Lung (tissue), 16 donors: ENCODE measurements around the gene PANK1. TPM values are rescaled to one million over a fixed set of nuclear protein-coding genes. Genes with fewer than 3 reads are reported as not detected.

Experiments used
- ATAC-seq: fragments of 200-7000 bp; cut with Tn5 transposase; one replicate; pipeline ENCODE4 v1.9.1; 2020; ENCODE audit warnings: moderate number of reproducible peaks; ENCODE audit not compliant: insufficient read depth, low FRiP score
- DNase-seq, 3 donors: peaks; one replicate each; pipeline ENCODE4 v3.0.0-alpha.2; 2013 to 2017
- H3K27ac ChIP-seq, 2 donors: one replicate each; pipeline ENCODE4 v1.5.1; 2013; ENCODE audit warnings: mild to moderate bottlenecking in 2 of 2, moderate library complexity in 2 of 2, control low read depth in 1 of 2, inconsistent platforms in 1 of 2, low read depth in 1 of 2, low read length in 1 of 2
- H3K27me3 ChIP-seq, 3 donors: one replicate each; pipeline ENCODE4 v1.5.1; 2013; ENCODE audit warnings: low read length in 2 of 3; ENCODE audit not compliant: control insufficient read depth in 3 of 3, insufficient read depth in 3 of 3
- H3K36me3 ChIP-seq, 4 donors: one replicate each; pipeline ENCODE4 v1.5.1; 2013; ENCODE audit warnings: low read length in 4 of 4, mild to moderate bottlenecking in 1 of 4, moderate library complexity in 1 of 4; ENCODE audit not compliant: control insufficient read depth in 4 of 4, insufficient read depth in 4 of 4
- H3K4me1 ChIP-seq, 5 donors: one replicate each; pipeline ENCODE4 v1.5.1; 2013; ENCODE audit warnings: low read length in 5 of 5, mild to moderate bottlenecking in 2 of 5, moderate library complexity in 1 of 5; ENCODE audit not compliant: control insufficient read depth in 5 of 5, insufficient read depth in 5 of 5
- H3K4me3 ChIP-seq: one replicate; pipeline ENCODE4 v1.5.1; 2013; ENCODE audit warnings: mild to moderate bottlenecking, control low read depth, moderate library complexity
- H3K9ac ChIP-seq, 2 donors: one replicate each; pipeline ENCODE4 v1.5.1; 2013; ENCODE audit warnings: low read length in 2 of 2, control low read depth in 1 of 2; ENCODE audit not compliant: insufficient read depth in 1 of 2
- H3K9me3 ChIP-seq, 4 donors: one replicate each; pipeline ENCODE4 v1.5.1; 2013; ENCODE audit warnings: low read length in 3 of 4, mild to moderate bottlenecking in 1 of 4, moderate library complexity in 1 of 4; ENCODE audit not compliant: control insufficient read depth in 4 of 4, insufficient read depth in 3 of 4
- CTCF ChIP-seq: IDR thresholded peaks from 2 replicates; pipeline ENCODE4 v1.5.1; 2012; ENCODE audit warnings: mild to moderate bottlenecking; ENCODE audit errors: control extremely low read depth, extremely low read depth
- WGBS, 2 donors: extraction: QIAGEN DNeasy Blood & Tissue Kit; methylation state at CpG; one replicate each; pipeline ENCODE4 v1.1.7; 2013; 5-methylcytosine and 5-hydroxymethylcytosine counted together
- long read RNA-seq, 5 donors: transcript quantifications; one replicate each; lab custom pipeline, GENCODE V29; 2026
- polyA plus RNA-seq, 2 donors: library from polyadenylated mRNA; stranded (reverse); fragments of 200-250 nt; gene quantifications; one replicate each; pipeline ENCODE4 v1.2.1, GENCODE V29; 2013
- total RNA-seq, 2 donors: library from RNA; depleted of rRNA in 1 of 2; stranded (reverse); fragments of >200 nt in 1 of 2; gene quantifications; one replicate each; pipeline ENCODE4 v1.2.1, GENCODE V29; 2014 to 2021
- donor health status: control.
- donor health status: control.
- donor health status: Bipolar disorder and iron deficiency.
- donor health status: healthy.
- donor health status: DM: yes; HTN: yes; CAD: no.

Gene PANK1
- total RNA-seq (10 to 100 TPM in 1 of 2 donors, 1 to 10 TPM in 1; 5.9 to 18.3 TPM), polyA plus RNA-seq (1 to 10 TPM; 1.6 to 2.9 TPM)
- long read RNA-seq, donor 1, full-length matches to known transcripts: 5 of 5 reads
- long read RNA-seq, donor 1, partial matches to known transcripts: 0 of 5 reads
- long read RNA-seq, donor 1, other reads (novel, unspliced or antisense): 0 of 5 reads
- long read RNA-seq, donor 2, full-length matches to known transcripts: 1 of 1 reads
- long read RNA-seq, donor 2, partial matches to known transcripts: 0 of 1 reads
- long read RNA-seq, donor 2, other reads (novel, unspliced or antisense): 0 of 1 reads
- long read RNA-seq, donor 3, full-length matches to known transcripts: 1 of 1 reads
- long read RNA-seq, donor 3, partial matches to known transcripts: 0 of 1 reads
- long read RNA-seq, donor 3, other reads (novel, unspliced or antisense): 0 of 1 reads
- long read RNA-seq, donor 4, partial matches to known transcripts: 0 of 1 reads
- long read RNA-seq, donor 4, other reads (novel, unspliced or antisense): 0 of 1 reads
- long read RNA-seq, donor 5, full-length matches to known transcripts: 4 of 4 reads
- long read RNA-seq, donor 5, partial matches to known transcripts: 0 of 4 reads
- long read RNA-seq, donor 5, other reads (novel, unspliced or antisense): 0 of 4 reads

GRCh38 chr10:89644967-89645741 lies at the start of gene PANK1:
TSS of gene PANK1 (minus strand) at chr10:89645242. CDS start at chr10:89644891, 351 bp downstream.
- peak; percentile 77 for ATAC-seq
- no peak for TF ChIP-seq CTCF
- Histone ChIP-seq H3K27ac (peak within 1 kb of the TSS; percentile 76 to 99), H3K9ac (peak within 1 kb of the TSS; percentile 79 to 90), H3K4me1 (peaks cover 0 to 41% (median 12%) of the 10 kb centered on the region in 5 donors), H3K36me3 (no peaks in the 10 kb centered on the region), H3K9me3 (no peaks in the 10 kb centered on the region), H3K27me3 (no peaks in the 10 kb centered on the region), H3K4me3 (peak within 1 kb of the TSS; percentile 73)
- DNase-seq: peak; percentile 88 to 90 (median 89)
- 1% methylated on average over 46 to 56 of the region's 56 CpGs for WGBS, 2 donors

GRCh38 chr10:89693176-89693575 lies 48.1 kb upstream of the PANK1 start:
- H3K9ac ChIP-seq: no peak overlapping the region
- H3K27me3 ChIP-seq: no peaks in the 10 kb centered on the region
- WGBS, 2 donors: 95 to 97% methylated on average over 5 of the region's 5 CpGs
- H3K4me3 ChIP-seq: no peak overlapping the region
- TF ChIP-seq CTCF: no peak
- H3K9me3 ChIP-seq: no peaks in the 10 kb centered on the region
- no peaks in the 10 kb centered on the region for H3K36me3 ChIP-seq
- ATAC-seq: no peak
- H3K27ac ChIP-seq: no peak overlapping the region
- no peaks in the 10 kb centered on the region for H3K4me1 ChIP-seq
- no peak for DNase-seq

GRCh38 chr10:89692416-89692815 lies 47.4 kb upstream of the PANK1 start:
- no peaks in the 10 kb centered on the region for H3K27me3 ChIP-seq
- no peak overlapping the region for H3K27ac ChIP-seq
- no peak for TF ChIP-seq CTCF
- H3K36me3 ChIP-seq: no peaks in the 10 kb centered on the region
- H3K4me1 ChIP-seq: no peaks in the 10 kb centered on the region
- DNase-seq (no peak), ATAC-seq (no peak)
- no peaks in the 10 kb centered on the region for H3K9me3 ChIP-seq
- H3K9ac ChIP-seq: no peak overlapping the region
- no peak overlapping the region for H3K4me3 ChIP-seq
- 84 to 97% methylated on average over 4 of the region's 4 CpGs for WGBS, 2 donors
